Measurements from ENCODE around the gene MICAL2.

Gene MICAL2

GRCh38 chr11:12098601-12099000 lies 11.8 kb upstream of the MICAL2 start:
- no peak for DNase-seq (ENCODE audit: low spot score)

GRCh38 chr11:12099132-12099873 lies 11.1 kb upstream of the MICAL2 start:
- DNase-seq (ENCODE audit: low spot score) = no peak

GRCh38 chr11:12100429-12100828 lies 10.0 kb upstream of the MICAL2 start:
- no peak for DNase-seq (ENCODE audit: low spot score)

- DNase-seq (ENCODE audit: low spot score) = peak; percentile 18
Observed at GRCh38 chr11:12100841-12101242, 9.5 kb upstream of the MICAL2 start.

DNA sequence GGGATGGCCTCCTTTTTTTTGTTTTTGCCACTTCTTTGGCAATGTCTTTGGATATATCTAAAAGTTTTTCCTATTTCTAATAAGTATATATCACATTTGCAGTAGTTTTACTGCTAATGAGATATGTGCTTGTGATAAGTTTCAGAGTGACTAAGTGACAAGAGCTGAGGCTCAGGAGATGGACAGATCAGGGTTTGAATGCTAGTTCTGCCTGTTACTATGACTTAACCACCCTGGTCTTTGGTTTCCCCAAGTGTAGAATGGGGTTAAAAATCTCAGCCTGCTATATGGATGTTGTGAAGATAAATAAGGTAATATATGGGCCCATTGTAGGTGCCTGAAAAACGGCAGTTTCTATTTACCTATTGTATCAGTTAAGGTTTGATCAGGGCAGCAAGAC lies 9.1 kb upstream of the MICAL2 start:
- DNase-seq (ENCODE audit: low spot score) = no peak

DNA sequence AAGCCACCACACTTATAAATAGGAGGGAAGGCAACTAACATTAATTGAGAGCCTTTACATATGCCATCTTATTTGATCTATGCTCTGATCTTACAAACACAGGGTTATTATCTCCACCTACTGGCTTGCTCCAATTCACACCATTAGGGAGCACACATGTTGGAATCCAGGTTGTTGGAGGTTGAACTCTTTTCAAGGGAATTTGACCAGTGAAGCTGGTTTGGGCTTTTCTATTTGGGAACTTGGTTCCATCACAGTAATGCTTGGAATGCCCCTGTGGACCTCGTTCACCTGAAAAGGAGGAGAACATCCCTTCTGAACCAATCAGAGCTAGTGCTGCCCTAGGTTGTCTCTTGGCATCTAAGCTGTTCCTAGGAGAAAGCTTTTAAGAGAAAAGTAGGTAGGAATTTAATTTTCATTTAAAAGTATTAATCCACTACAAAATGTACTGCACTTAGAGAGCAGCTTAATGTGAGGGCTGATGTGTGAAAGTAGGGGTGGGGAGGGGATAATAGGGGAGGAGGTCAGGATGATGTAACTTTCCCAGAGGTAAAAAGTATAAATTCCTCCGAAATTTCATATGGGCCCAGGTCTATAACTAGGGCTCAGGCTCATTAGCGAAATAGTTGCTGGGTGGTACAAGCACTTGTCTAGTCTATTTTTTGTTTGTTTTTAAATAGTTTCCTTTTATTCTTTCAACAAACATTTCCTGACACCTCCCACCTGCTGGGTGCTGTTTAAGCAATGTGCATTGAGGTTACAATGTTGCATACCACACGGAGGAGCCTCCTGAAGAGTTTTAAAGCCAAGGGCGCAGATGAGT lies 7.6 kb upstream of the MICAL2 start:
- DNase-seq (ENCODE audit: low spot score) = no peak

GRCh38 chr11:12103411-12104225 lies 6.8 kb upstream of the MICAL2 start:
- no peak for DNase-seq (ENCODE audit: low spot score)

- DNase-seq (ENCODE audit: low spot score) = no peak
Observed at GRCh38 chr11:12105471-12105870, 4.9 kb upstream of the MICAL2 start.

DNA sequence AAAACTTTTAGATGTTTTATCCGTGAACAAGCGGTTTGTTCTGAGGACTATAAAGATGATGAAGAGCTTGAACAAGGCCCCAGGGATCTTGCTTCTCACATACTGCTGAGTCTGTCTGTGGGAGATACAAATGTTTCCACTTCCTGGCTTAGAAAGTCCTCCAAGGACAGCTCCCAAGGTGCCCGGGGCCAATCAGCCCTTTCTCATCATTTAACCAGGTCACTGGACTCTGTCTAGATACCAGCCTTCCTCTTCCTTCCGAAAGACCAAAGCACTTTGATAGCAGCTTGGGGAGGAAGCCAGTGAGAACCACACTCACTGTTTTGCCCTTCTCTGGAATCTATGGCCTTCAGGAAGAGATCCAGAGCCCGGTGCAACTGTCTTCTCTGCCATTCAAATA lies 4.3 kb upstream of the MICAL2 start:
- no peak for DNase-seq (ENCODE audit: low spot score)

- DNase-seq (ENCODE audit: low spot score) = no peak
Observed at GRCh38 chr11:12106501-12106900, 3.9 kb upstream of the MICAL2 start.

GRCh38 chr11:12108875-12109453 lies 1.4 kb upstream of the MICAL2 start:
- no peak for DNase-seq (ENCODE audit: low spot score)

- no peak for DNase-seq (ENCODE audit: low spot score)
Observed at GRCh38 chr11:12109591-12110196, 696 bp upstream of the MICAL2 start.

DNA sequence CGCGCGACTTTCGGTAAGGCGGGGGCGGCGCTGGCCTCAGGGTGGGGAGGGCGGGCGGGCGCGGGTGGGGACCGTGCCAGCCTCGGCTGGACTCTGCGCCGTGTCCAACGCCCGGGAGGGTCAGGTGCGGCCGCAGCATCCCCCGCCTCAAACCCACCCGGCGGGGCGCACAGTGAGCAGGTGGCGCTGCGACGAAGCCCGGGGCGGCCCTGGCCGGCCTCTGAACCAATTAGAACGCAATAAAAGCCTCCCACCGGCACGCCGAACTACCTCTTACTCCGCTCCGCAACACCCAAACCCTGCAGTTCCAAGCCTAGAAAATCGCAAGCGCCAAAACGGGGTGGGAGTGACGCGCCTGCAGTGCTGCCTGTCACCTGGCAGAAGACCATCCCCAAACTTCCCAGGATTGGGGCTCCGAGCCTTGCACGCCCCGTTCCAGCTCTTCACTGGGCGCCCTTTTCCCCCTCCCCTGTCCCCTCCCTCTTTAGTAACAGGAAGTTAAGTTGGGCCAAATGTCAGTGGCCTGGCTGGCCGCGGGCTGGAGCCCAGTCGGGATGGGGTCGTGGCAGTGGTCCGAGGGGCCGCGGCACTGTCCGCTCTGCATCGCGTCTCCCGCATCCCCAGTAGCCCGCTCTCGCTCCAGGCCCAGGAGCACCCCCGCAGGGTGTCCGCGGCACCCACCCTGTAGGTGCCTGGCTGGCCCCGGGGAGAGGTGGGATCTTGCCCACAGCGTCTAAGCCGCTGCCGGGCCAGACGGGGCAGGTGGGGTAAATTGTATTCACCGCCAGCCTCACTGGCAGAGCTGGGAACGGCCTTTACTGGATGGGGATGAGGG lies 541 bp downstream of the MICAL2 start:
- peak; percentile 28 for DNase-seq (ENCODE audit: low spot score)

- no peak for DNase-seq (ENCODE audit: low spot score)
Observed at GRCh38 chr11:12111549-12112520, 1.4 kb downstream of the MICAL2 start.

- DNase-seq (ENCODE audit: low spot score) = no peak
Observed at GRCh38 chr11:12112750-12113149, 2.4 kb downstream of the MICAL2 start.

DNA sequence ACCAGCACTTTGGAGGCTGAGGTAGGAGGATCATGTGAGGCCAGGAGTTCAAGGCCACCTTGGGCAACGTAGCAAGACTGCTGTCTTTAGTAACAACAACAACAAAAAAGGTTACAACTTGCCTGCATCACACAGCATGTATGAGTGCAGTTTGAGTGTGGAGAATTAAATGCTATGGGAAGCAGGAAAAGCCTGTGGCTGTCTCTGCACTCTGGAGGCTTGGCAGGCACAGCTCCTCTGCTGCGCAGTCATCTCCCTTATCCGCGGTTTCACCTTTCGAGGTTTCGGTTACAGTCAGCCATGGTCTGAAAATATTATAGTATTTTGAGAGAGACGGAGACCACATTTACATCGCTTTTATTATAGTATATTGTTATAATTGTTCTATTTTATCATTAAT lies 2.9 kb downstream of the MICAL2 start:
- DNase-seq (ENCODE audit: low spot score) = no peak

- DNase-seq (ENCODE audit: low spot score) = no peak
Observed at GRCh38 chr11:12114193-12115033, 4.0 kb downstream of the MICAL2 start.

- DNase-seq (ENCODE audit: low spot score) = no peak
Observed at GRCh38 chr11:12116425-12117032, 6.1 kb downstream of the MICAL2 start.
